IMR-90 (cell line): Measurements from ENCODE around the gene H1-8. TPM values are rescaled to one million over a fixed set of nuclear protein-coding genes. Genes with fewer than 3 reads are reported as not detected.

ENCODE experiments used
- ATAC-seq: fragments of 200-7000 bp; cut with Tn5 transposase; 2 replicates; pipeline ENCODE4 v1.9.1; 2020; ENCODE audit warnings: low read depth, mild to moderate bottlenecking, moderate library complexity
- BruUV-seq: library from RNA; stranded (reverse); fragments of 400-500 nt; replicated peaks from 2 replicates; lab custom pipeline; 2021; lab: Mats Ljungman, UMichigan
- CTCF ChIA-PET: fragments of 300-600 bp; formaldehyde crosslinking; extraction: SDS; loops from one replicate; lab custom pipeline; 2021; ENCODE audit warnings: antibody characterized with exemption; lab: Yijun Ruan, JAX
- POLR2A ChIA-PET: fragments of 300-600 bp; sonication (Branson Sonifier 250); formaldehyde crosslinking; loops from one replicate; lab custom pipeline; 2022; ENCODE audit warnings: antibody characterized with exemption; ENCODE audit not compliant: unreplicated experiment; lab: Charles Lee
- DNase-seq: peaks from one replicate; pipeline ENCODE4 v3.0.0; 2013
- H2AFZ ChIP-seq: replicated peaks from 2 replicates; pipeline ENCODE3; 2013; ENCODE audit warnings: low read length, mild to moderate bottlenecking; ENCODE audit not compliant: poor library complexity
- H2AK5ac ChIP-seq: 2 replicates; pipeline ENCODE4 v1.6.1; 2013; ENCODE audit warnings: low read depth, low read length, inconsistent platforms
- H2AK9ac ChIP-seq: replicated peaks from 2 replicates; pipeline ENCODE3; 2013; ENCODE audit warnings: mild to moderate bottlenecking, low read depth, low read length, moderate library complexity; ENCODE audit not compliant: poor library complexity
- H2BK120ac ChIP-seq: 2 replicates; pipeline ENCODE4 v1.6.1; 2013; ENCODE audit warnings: low read depth, low read length, inconsistent platforms
- H2BK15ac ChIP-seq: 3 replicates; pipeline ENCODE4 v1.6.1; 2013; ENCODE audit warnings: low read depth, low read length, inconsistent platforms
- H2BK20ac ChIP-seq: 2 replicates; pipeline ENCODE4 v1.6.1; 2013; ENCODE audit warnings: low read depth, mild to moderate bottlenecking, inconsistent platforms, low read length, moderate library complexity
- H2BK5ac ChIP-seq: 2 replicates; pipeline ENCODE4 v1.6.1; 2013; ENCODE audit warnings: mild to moderate bottlenecking, low read depth, low read length, inconsistent platforms; ENCODE audit not compliant: poor library complexity, severe bottlenecking
- H3K14ac ChIP-seq: replicated peaks from 2 replicates; pipeline ENCODE4 v1.6.1; 2013; ENCODE audit warnings: low read depth, low read length, inconsistent platforms
- H3K18ac ChIP-seq: 2 replicates; pipeline ENCODE4 v1.6.1; 2013; ENCODE audit warnings: low read depth, low read length, control low read depth
- H3K23ac ChIP-seq: 2 replicates; pipeline ENCODE4 v1.6.1; 2013; ENCODE audit warnings: low read depth, low read length, inconsistent platforms
- H3K27ac ChIP-seq: 2 replicates; pipeline ENCODE4 v1.5.1; 2013; ENCODE audit warnings: mild to moderate bottlenecking, control low read depth, low read length; ENCODE audit not compliant: insufficient read depth
- H3K27me3 ChIP-seq: 2 replicates; pipeline ENCODE4 v1.6.1; 2013; ENCODE audit warnings: low read length; ENCODE audit not compliant: control insufficient read depth, insufficient read depth
- H3K36me3 ChIP-seq: 2 replicates; pipeline ENCODE4 v1.6.1; 2013; ENCODE audit warnings: low read length, mixed read lengths; ENCODE audit not compliant: control insufficient read depth, insufficient read depth
- H3K4ac ChIP-seq: 2 replicates; pipeline ENCODE4 v1.6.1; 2013; ENCODE audit warnings: low read depth, low read length, inconsistent platforms
- H3K4me1 ChIP-seq: 2 replicates; pipeline ENCODE4 v1.6.1; 2013; ENCODE audit warnings: low read length, mixed read lengths; ENCODE audit not compliant: control insufficient read depth, insufficient read depth
- H3K4me2 ChIP-seq: 2 replicates; pipeline ENCODE4 v1.6.1; 2013; ENCODE audit warnings: low read depth, mild to moderate bottlenecking, control low read depth, low read length, moderate library complexity
- H3K4me3 ChIP-seq: 2 replicates; pipeline ENCODE4 v1.5.1; 2013; ENCODE audit warnings: low read depth, mild to moderate bottlenecking, control low read depth, low read length, moderate library complexity; ENCODE audit not compliant: insufficient read depth
- H3K56ac ChIP-seq: 2 replicates; pipeline ENCODE4 v1.6.1; 2013; ENCODE audit warnings: low read length, inconsistent platforms; ENCODE audit not compliant: insufficient read depth; ENCODE audit errors: extremely low read depth
- H3K79me1 ChIP-seq, 2 experiments: 2 replicates each; pipeline ENCODE4 v1.6.1; 2013; ENCODE audit warnings: low read length in 2 of 2, inconsistent platforms in 1 of 2, low read depth in 1 of 2
- H3K9ac ChIP-seq: 2 replicates; pipeline ENCODE4 v1.6.1; 2013; ENCODE audit warnings: low read depth, low read length, control low read depth
- H3K9me1 ChIP-seq: 2 replicates; pipeline ENCODE4 v1.6.1; 2013; ENCODE audit warnings: low read length, inconsistent platforms; ENCODE audit not compliant: insufficient read depth
- H3K9me3 ChIP-seq: 2 replicates; pipeline ENCODE4 v1.6.1; 2013; ENCODE audit warnings: low read length; ENCODE audit not compliant: control insufficient read depth, insufficient read depth
- H4K20me1 ChIP-seq: 2 replicates; pipeline ENCODE4 v1.6.1; 2013; ENCODE audit warnings: low read length, inconsistent platforms; ENCODE audit not compliant: insufficient read depth
- H4K5ac ChIP-seq: 2 replicates; pipeline ENCODE4 v1.6.1; 2013; ENCODE audit warnings: mild to moderate bottlenecking, low read depth, low read length, control low read depth
- H4K8ac ChIP-seq, 2 experiments: 2 replicates each; pipeline ENCODE4 v1.6.1; 2013; ENCODE audit warnings: low read depth in 2 of 2, low read length in 2 of 2, control low read depth in 1 of 2, inconsistent platforms in 1 of 2
- H4K91ac ChIP-seq: 2 replicates; pipeline ENCODE4 v1.6.1; 2013; ENCODE audit warnings: low read depth, low read length, inconsistent platforms; ENCODE audit not compliant: insufficient read depth
- FOS ChIP-seq: fragments of 150-350 bp; IDR thresholded peaks from 2 replicates; pipeline ENCODE4 v1.6.1; 2016; ENCODE audit warnings: low read depth, low read length
- NFE2L2 ChIP-seq: fragments of 150-350 bp; IDR thresholded peaks from 2 replicates; pipeline ENCODE4 v1.6.1; 2016; ENCODE audit warnings: low read depth, mild to moderate bottlenecking, low read length
- RAD21 ChIP-seq: IDR thresholded peaks from 2 replicates; pipeline ENCODE4 v1.6.1; 2012; ENCODE audit warnings: low read length, improper control_type of control experiment
- RCOR1 ChIP-seq: IDR thresholded peaks from 2 replicates; pipeline ENCODE4 v1.6.1; 2012; ENCODE audit warnings: mild to moderate bottlenecking, low read length, improper control_type of control experiment; ENCODE audit not compliant: insufficient replicate concordance
- WGBS, 2 experiments: methylation state at CpG; one replicate each; pipeline versions ENCODE4 v1.1.5 to v1.1.7; 2013; ENCODE audit warnings: missing lambda C conversion rate in 2 of 2; ENCODE audit not compliant: insufficient read length in 1 of 2; ENCODE audit errors: extremely low coverage in 2 of 2; 5-methylcytosine and 5-hydroxymethylcytosine counted together
- dilution Hi-C: fragments of 300-500 bp; cut with HindIII; formaldehyde crosslinking; loops from one replicate; pipeline ENCODE4 v1.14.3; 2018; ENCODE audit warnings: low sequenced_read_pairs; ENCODE audit not compliant: unreplicated experiment
- in situ Hi-C: fragments of 300-500 bp; cut with MboI; formaldehyde crosslinking; loops from 3 replicates; pipeline ENCODE4 v1.14.3; 2019; ENCODE audit warnings: low sequenced_read_pairs, inconsistent platforms, mixed read lengths
- intact Hi-C: fragments of 100-400 bp; cut with micrococcal nuclease; formaldehyde crosslinking; loops from 2 replicates; pipeline ENCODE4 v1.10.0; 2022
- polyA plus RNA-seq, 3 experiments: library from polyadenylated mRNA; depleted of rRNA; stranded (reverse); fragments of >200 nt; gene quantifications; 2 replicates each; pipeline ENCODE4 v1.2.3, GENCODE V29; 2012; ENCODE audit warnings: low replicate concordance in 1 of 3
- total RNA-seq: library from RNA; depleted of rRNA; stranded (reverse); fragments of >200 nt; gene quantifications from 2 replicates; pipeline ENCODE4 v1.2.3, GENCODE V29; 2012
- TF ChIP-seq, protein P1 (sequence below): fragments of 150-350 bp; IDR thresholded peaks from 2 replicates; pipeline ENCODE4 v1.6.1; 2016; ENCODE audit warnings: low read depth, mild to moderate bottlenecking, low read length, moderate library complexity, borderline replicate concordance

H1-8 gene
- total and polyA plus RNA-seq, 2 of the 4 experiments (the other 2 are of a cell fraction), result not detected

- TF ChIP-seq NFE2L2, result no peak
Observed at GRCh38 chr3:129577925-129578786, 35.2 kb downstream of the H1-8 start (continued).

DNA sequence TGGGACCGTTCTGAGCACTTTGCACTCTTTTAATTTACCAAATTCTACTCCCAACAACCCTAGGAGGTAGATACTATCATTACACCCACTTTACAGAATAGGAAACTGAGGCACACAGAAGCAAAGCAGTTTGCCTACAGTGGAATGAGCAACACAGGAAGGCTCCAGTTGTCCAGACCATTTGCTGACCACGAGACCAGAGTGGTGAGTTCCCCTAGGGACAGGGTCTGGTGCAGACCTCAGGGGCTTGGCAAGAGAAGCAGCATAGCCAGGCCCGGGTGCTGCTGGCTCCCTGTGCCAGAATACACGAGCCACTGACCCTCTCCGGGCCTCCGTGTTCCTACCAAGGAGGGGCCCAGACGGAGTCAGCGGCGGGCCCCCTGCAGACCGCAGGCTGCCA, 37.0 kb downstream of the H1-8 start:
- H2BK5ac ChIP-seq, result no peak overlapping the region
- POLR2A ChIA-PET, result no interaction called here
- H2AK5ac ChIP-seq, result no peak overlapping the region; the same call in 1 of the 2 replicates
- TF ChIP-seq RCOR1 (no peak), FOS (no peak), RAD21 (no peak)
- TF ChIP-seq, protein P1, sequence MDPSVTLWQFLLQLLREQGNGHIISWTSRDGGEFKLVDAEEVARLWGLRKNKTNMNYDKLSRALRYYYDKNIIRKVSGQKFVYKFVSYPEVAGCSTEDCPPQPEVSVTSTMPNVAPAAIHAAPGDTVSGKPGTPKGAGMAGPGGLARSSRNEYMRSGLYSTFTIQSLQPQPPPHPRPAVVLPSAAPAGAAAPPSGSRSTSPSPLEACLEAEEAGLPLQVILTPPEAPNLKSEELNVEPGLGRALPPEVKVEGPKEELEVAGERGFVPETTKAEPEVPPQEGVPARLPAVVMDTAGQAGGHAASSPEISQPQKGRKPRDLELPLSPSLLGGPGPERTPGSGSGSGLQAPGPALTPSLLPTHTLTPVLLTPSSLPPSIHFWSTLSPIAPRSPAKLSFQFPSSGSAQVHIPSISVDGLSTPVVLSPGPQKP, result no peak
- no peaks in the 10 kb centered on the region for H3K9me3 ChIP-seq
- H2BK20ac ChIP-seq, result no peak overlapping the region
- CTCF ChIA-PET, result no interaction called here
- H3K9ac ChIP-seq, result no peak overlapping the region
- no peak overlapping the region for H4K8ac ChIP-seq
- H3K23ac ChIP-seq, result no peak overlapping the region
- no peak overlapping the region for H2AFZ ChIP-seq
- no peak overlapping the region for H3K18ac ChIP-seq
- no peaks in the 10 kb centered on the region for H3K9me1 ChIP-seq
- BruUV-seq, result no TSS peak
- DNase-seq (no peak), ATAC-seq (no peak)
- H3K4me2 ChIP-seq, result no peak overlapping the region
- intact Hi-C loops, result no loop called here
- no peak overlapping the region for H3K14ac ChIP-seq
- H4K91ac ChIP-seq, result no peak overlapping the region
- H3K27ac ChIP-seq, result no peak overlapping the region
- no peak overlapping the region for H3K4me3 ChIP-seq
- peaks cover 0 to 12% of the 10 kb centered on the region in 2 experiments; a peak in 3 of 4 replicates for H3K79me1 ChIP-seq
- H3K4me1 ChIP-seq, result peaks cover 4% of the 10 kb centered on the region; the same call in 1 of the 2 replicates
- peak overlapping the region; percentile 39 for H2AK9ac ChIP-seq
- WGBS, 2 experiments, result 91% methylated on average over 10 of the region's 10 CpGs; no CpG with 5 or more reads in 1 of the 2 experiments
- H3K4ac ChIP-seq, result no peak overlapping the region
- no peak overlapping the region for H2BK15ac ChIP-seq
- H2BK120ac ChIP-seq, result no peak overlapping the region
- no peak overlapping the region for H3K56ac ChIP-seq
- H3K36me3 ChIP-seq, result peaks cover 27% of the 10 kb centered on the region
- H3K27me3 ChIP-seq, result no peaks in the 10 kb centered on the region
- dilution Hi-C loops, result no loop called here
- in situ Hi-C loops, result no loop called here
- no peak overlapping the region for H4K5ac ChIP-seq
- no peaks in the 10 kb centered on the region for H4K20me1 ChIP-seq
